Measurements from ENCODE around the gene PCNX1. TPM values are rescaled to one million over a fixed set of nuclear protein-coding genes. Genes with fewer than 3 reads are reported as not detected.

The PCNX1 gene
- total and polyA plus RNA-seq, 9 of the 15 experiments (the other 6 are each of a cell fraction or from before 2014, with no cell fraction given) = 0.30 to 4.5 (median 2.3) TPM

DNA sequence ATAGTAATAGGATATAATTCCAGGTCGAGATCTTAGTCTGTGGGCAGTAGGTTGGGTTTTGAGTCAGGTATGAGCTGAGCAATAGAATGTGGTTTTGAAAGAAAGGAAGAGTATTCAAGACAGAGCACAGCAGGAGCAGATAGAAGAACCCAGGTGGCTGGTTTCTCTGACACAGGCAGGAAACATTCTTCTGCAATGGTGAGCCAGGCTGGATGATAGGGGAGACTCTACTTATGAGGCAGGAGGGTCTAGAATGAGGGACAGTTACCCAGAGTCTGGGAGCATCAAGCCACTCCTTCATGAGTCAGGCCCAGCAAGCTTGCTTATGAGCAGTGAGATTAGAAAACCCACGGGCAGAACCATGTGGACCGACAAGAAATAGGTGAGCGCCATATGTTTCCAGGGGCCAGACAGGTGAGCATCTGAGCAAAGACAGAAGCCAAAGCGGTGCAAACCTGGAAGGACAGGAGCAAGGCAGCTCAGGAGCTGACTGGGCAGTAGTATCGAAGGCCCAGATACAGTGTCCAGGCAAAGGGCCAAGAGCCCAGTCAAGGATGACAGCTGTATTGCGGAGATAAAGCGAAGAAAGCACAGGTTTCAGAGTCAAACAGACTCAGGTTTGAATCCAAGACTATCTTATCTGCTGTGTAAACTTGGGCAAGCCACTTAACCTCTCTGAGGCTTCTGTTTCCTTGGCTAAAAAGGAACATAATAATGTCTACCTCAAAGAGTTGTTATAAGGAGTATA lies 22.5 kb upstream of the PCNX1 start (continued):
- TF ChIP-seq, protein P1, sequence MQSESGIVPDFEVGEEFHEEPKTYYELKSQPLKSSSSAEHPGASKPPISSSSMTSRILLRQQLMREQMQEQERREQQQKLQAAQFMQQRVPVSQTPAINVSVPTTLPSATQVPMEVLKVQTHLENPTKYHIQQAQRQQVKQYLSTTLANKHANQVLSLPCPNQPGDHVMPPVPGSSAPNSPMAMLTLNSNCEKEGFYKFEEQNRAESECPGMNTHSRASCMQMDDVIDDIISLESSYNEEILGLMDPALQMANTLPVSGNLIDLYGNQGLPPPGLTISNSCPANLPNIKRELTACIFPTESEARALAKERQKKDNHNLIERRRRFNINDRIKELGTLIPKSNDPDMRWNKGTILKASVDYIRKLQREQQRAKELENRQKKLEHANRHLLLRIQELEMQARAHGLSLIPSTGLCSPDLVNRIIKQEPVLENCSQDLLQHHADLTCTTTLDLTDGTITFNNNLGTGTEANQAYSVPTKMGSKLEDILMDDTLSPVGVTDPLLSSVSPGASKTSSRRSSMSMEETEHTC (IDR thresholded peaks at IDR 0.05) = no peak
- TF ChIP-seq CREB1 (IDR thresholded peaks at IDR 0.05) (no peak), CREB1 (CRISPR knock-in tag; IDR thresholded peaks at IDR 0.05) (no peak), EP300 (IDR thresholded peaks at IDR 0.05; ENCODE audit: low read length) (peak; percentile 57), ZFP36 (IDR thresholded peaks at IDR 0.05; ENCODE audit: low read depth, low read length, partially characterized antibody) (peak; percentile 92), KDM5B (IDR thresholded peaks at IDR 0.05; ENCODE audit: insufficient replicate concordance, low read depth, low read length) (no peak), TAF7 (tag; IDR thresholded peaks at IDR 0.05) (no peak), ZNF696 (CRISPR knock-in tag; conservative IDR thresholded peaks at IDR 0.05) (no peak), NONO (IDR thresholded peaks at IDR 0.05; ENCODE audit: low read depth in 2 of 2, low read length in 1 of 2) (no peak), RBM34 (IDR thresholded peaks at IDR 0.05; ENCODE audit: borderline replicate concordance, insufficient read depth, low read length) (no peak), SRSF1 (IDR thresholded peaks at IDR 0.05; ENCODE audit: low read depth, low read length) (no peak), FOXO4 (CRISPR knock-in tag; IDR thresholded peaks at IDR 0.05) (no peak), TEAD1 (CRISPR knock-in tag; IDR thresholded peaks at IDR 0.05) (no peak), PRPF4 (IDR thresholded peaks at IDR 0.05; ENCODE audit: insufficient read depth, low read depth, low read length, poor library complexity, severe bottlenecking) (no peak), ZNF3 (CRISPR knock-in tag; IDR thresholded peaks at IDR 0.05) (no peak), ZNF75A (CRISPR knock-in tag; IDR thresholded peaks at IDR 0.05) (no peak), ZNF695 (CRISPR knock-in tag; IDR thresholded peaks at IDR 0.05) (no peak), GTF2F1 (IDR thresholded peaks at IDR 0.05; ENCODE audit: low read depth, low read length) (no peak), TCFL5 (CRISPR knock-in tag; conservative IDR thresholded peaks at IDR 0.05) (no peak), NR2F6 (CRISPR knock-in tag; IDR thresholded peaks at IDR 0.05) (no peak), FOXJ3 (CRISPR knock-in tag; IDR thresholded peaks at IDR 0.05) (no peak), CBX8 (IDR thresholded peaks at IDR 0.05; ENCODE audit: borderline replicate concordance, extremely low read depth, low read depth, low read length, poor library complexity, severe bottlenecking) (no peak), SMARCA5 (IDR thresholded peaks at IDR 0.05) (no peak)
- TF ChIP-seq, protein P2, sequence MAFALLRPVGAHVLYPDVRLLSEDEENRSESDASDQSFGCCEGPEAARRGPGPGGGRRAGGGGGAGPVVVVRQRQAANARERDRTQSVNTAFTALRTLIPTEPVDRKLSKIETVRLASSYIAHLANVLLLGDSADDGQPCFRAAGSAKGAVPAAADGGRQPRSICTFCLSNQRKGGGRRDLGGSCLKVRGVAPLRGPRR (CRISPR knock-in tag; IDR thresholded peaks at IDR 0.05) = no peak
- TF ChIP-seq, protein P3, sequence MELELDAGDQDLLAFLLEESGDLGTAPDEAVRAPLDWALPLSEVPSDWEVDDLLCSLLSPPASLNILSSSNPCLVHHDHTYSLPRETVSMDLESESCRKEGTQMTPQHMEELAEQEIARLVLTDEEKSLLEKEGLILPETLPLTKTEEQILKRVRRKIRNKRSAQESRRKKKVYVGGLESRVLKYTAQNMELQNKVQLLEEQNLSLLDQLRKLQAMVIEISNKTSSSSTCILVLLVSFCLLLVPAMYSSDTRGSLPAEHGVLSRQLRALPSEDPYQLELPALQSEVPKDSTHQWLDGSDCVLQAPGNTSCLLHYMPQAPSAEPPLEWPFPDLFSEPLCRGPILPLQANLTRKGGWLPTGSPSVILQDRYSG (tag; conservative IDR thresholded peaks at IDR 0.05; ENCODE audit: low read depth) = no peak
